ENCODE measurements around the gene PPP1R13L. TPM values are rescaled to one million over a fixed set of nuclear protein-coding genes. Genes with fewer than 3 reads are reported as not detected.

PPP1R13L gene
- total RNA-seq, 1 experiment from 2014 or later: 27.5 TPM

DNA sequence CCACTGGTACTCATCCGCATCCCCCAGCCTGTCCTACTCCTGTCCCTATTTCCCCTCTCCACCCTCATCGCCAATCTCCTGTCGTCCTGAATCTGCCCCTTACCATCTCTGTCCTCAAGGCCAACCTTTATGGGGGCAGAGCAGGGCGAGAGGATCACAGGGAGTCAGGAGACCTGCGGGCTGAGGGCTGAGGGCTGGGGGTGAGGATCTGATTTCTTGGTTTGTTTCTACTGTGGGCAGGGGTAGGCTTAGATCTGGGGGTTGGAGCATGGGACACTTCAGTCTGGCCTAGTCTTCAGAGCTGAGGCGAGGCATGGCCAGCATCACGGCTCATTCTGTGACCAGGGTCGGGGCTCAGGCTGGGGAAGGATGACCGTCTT lies 35.4 kb upstream of the PPP1R13L start:
- Mint-ChIP-seq H3K4me3 (peak overlapping the region; percentile 69), H3K27ac (no peak overlapping the region), H3K27me3 (ENCODE audit: low read depth) (peaks cover 32% of the 10 kb centered on the region), H3K4me1 (peaks cover 31% of the 10 kb centered on the region), H3K9me3 (peaks cover 3% of the 10 kb centered on the region), H3K36me3 (no peaks in the 10 kb centered on the region)
- CTCF ChIA-PET: interaction anchor here (0.6 to 8.1 kb wide), 41 partner anchors 8 to 377 kb away, joined by 3 to 325 read pairs (median 9); partner anchors contain the start of genes FOSB, PPP1R13L, QPCTL and RTN2
- no peak for ATAC-seq
- no peak for DNase-seq (ENCODE audit: low spot score)
- POLR2A ChIA-PET: interaction anchor here (1.0 to 2.9 kb wide), 3 partner anchors 16 to 38 kb away, joined by 4 to 28 read pairs (median 4); no protein-coding TSS in a partner anchor
- TF ChIP-seq, protein P1, sequence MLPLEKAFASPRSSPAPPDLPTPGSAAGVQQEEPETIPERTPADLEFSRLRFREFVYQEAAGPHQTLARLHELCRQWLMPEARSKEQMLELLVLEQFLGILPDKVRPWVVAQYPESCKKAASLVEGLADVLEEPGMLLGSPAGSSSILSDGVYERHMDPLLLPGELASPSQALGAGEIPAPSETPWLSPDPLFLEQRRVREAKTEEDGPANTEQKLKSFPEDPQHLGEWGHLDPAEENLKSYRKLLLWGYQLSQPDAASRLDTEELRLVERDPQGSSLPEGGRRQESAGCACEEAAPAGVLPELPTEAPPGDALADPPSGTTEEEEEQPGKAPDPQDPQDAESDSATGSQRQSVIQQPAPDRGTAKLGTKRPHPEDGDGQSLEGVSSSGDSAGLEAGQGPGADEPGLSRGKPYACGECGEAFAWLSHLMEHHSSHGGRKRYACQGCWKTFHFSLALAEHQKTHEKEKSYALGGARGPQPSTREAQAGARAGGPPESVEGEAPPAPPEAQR (CRISPR knock-in tag; IDR thresholded peaks at IDR 0.05): no peak
- TF ChIP-seq, protein P2, sequence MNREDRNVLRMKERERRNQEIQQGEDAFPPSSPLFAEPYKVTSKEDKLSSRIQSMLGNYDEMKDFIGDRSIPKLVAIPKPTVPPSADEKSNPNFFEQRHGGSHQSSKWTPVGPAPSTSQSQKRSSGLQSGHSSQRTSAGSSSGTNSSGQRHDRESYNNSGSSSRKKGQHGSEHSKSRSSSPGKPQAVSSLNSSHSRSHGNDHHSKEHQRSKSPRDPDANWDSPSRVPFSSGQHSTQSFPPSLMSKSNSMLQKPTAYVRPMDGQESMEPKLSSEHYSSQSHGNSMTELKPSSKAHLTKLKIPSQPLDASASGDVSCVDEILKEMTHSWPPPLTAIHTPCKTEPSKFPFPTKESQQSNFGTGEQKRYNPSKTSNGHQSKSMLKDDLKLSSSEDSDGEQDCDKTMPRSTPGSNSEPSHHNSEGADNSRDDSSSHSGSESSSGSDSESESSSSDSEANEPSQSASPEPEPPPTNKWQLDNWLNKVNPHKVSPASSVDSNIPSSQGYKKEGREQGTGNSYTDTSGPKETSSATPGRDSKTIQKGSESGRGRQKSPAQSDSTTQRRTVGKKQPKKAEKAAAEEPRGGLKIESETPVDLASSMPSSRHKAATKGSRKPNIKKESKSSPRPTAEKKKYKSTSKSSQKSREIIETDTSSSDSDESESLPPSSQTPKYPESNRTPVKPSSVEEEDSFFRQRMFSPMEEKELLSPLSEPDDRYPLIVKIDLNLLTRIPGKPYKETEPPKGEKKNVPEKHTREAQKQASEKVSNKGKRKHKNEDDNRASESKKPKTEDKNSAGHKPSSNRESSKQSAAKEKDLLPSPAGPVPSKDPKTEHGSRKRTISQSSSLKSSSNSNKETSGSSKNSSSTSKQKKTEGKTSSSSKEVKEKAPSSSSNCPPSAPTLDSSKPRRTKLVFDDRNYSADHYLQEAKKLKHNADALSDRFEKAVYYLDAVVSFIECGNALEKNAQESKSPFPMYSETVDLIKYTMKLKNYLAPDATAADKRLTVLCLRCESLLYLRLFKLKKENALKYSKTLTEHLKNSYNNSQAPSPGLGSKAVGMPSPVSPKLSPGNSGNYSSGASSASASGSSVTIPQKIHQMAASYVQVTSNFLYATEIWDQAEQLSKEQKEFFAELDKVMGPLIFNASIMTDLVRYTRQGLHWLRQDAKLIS (CRISPR knock-in tag; IDR thresholded peaks at IDR 0.05; ENCODE audit: borderline replicate concordance): no peak
- TF ChIP-seq, protein P3, sequence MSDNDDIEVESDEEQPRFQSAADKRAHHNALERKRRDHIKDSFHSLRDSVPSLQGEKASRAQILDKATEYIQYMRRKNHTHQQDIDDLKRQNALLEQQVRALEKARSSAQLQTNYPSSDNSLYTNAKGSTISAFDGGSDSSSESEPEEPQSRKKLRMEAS (CRISPR knock-in tag; IDR thresholded peaks at IDR 0.05): no peak
- no peak for TF ChIP-seq NFE2L1 (CRISPR knock-in tag; IDR thresholded peaks at IDR 0.05)
- no peak for TF ChIP-seq TEAD4 (CRISPR knock-in tag; IDR thresholded peaks at IDR 0.05)
- no peak for TF ChIP-seq NR1H2 (CRISPR knock-in tag; IDR thresholded peaks at IDR 0.05)
- no peak for TF ChIP-seq SP1 (CRISPR knock-in tag; conservative IDR thresholded peaks at IDR 0.05)
- no peak for TF ChIP-seq ZNF416 (CRISPR knock-in tag; IDR thresholded peaks at IDR 0.05)
- TF ChIP-seq, protein P4, sequence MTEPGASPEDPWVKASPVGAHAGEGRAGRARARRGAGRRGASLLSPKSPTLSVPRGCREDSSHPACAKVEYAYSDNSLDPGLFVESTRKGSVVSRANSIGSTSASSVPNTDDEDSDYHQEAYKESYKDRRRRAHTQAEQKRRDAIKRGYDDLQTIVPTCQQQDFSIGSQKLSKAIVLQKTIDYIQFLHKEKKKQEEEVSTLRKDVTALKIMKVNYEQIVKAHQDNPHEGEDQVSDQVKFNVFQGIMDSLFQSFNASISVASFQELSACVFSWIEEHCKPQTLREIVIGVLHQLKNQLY (CRISPR knock-in tag; IDR thresholded peaks at IDR 0.05): no peak
- no peak for TF ChIP-seq RELA (CRISPR knock-in tag; IDR thresholded peaks at IDR 0.05; ENCODE audit: borderline replicate concordance)
- TF ChIP-seq, protein P5, sequence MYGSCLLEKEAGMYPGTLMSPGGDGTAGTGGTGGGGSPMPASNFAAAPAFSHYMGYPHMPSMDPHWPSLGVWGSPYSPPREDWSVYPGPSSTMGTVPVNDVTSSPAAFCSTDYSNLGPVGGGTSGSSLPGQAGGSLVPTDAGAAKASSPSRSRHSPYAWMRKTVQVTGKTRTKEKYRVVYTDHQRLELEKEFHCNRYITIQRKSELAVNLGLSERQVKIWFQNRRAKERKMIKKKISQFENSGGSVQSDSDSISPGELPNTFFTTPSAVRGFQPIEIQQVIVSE (CRISPR knock-in tag; IDR thresholded peaks at IDR 0.05; ENCODE audit: borderline replicate concordance): no peak
- TF ChIP-seq, protein P6, sequence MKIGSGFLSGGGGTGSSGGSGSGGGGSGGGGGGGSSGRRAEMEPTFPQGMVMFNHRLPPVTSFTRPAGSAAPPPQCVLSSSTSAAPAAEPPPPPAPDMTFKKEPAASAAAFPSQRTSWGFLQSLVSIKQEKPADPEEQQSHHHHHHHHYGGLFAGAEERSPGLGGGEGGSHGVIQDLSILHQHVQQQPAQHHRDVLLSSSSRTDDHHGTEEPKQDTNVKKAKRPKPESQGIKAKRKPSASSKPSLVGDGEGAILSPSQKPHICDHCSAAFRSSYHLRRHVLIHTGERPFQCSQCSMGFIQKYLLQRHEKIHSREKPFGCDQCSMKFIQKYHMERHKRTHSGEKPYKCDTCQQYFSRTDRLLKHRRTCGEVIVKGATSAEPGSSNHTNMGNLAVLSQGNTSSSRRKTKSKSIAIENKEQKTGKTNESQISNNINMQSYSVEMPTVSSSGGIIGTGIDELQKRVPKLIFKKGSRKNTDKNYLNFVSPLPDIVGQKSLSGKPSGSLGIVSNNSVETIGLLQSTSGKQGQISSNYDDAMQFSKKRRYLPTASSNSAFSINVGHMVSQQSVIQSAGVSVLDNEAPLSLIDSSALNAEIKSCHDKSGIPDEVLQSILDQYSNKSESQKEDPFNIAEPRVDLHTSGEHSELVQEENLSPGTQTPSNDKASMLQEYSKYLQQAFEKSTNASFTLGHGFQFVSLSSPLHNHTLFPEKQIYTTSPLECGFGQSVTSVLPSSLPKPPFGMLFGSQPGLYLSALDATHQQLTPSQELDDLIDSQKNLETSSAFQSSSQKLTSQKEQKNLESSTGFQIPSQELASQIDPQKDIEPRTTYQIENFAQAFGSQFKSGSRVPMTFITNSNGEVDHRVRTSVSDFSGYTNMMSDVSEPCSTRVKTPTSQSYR (CRISPR knock-in tag; IDR thresholded peaks at IDR 0.05): no peak
- TF ChIP-seq FOXJ3 (CRISPR knock-in tag; IDR thresholded peaks at IDR 0.05; ENCODE audit: borderline replicate concordance): no peak
- TF ChIP-seq KAT7 (CRISPR knock-in tag; IDR thresholded peaks at IDR 0.05; ENCODE audit: borderline replicate concordance): no peak

Data from WTC11 (cell line).